Mesenchymal stem cell (in vitro differentiated cells and primary cell): ENCODE measurements around the gene NRG3.

Experiments used
- DNase-seq: peaks from one replicate; pipeline ENCODE4 v3.0.0-alpha.2; 2013
- H2AFZ ChIP-seq: one replicate; pipeline ENCODE4 v1.6.1; 2013; ENCODE audit warnings: low read depth, mild to moderate bottlenecking, control low read depth, inconsistent platforms, low read length, moderate library complexity
- H2AK5ac ChIP-seq: 2 replicates; pipeline ENCODE4 v1.6.1; 2013; ENCODE audit warnings: low read length, moderate library complexity, mild to moderate bottlenecking, inconsistent platforms; ENCODE audit not compliant: severe bottlenecking
- H2BK120ac ChIP-seq: one replicate; pipeline ENCODE4 v1.6.1; 2013; ENCODE audit warnings: low read depth, mild to moderate bottlenecking, inconsistent platforms, low read length, moderate library complexity
- H2BK12ac ChIP-seq, 2 experiments: one replicate each; pipeline ENCODE4 v1.6.1; 2013; ENCODE audit warnings: inconsistent platforms in 2 of 2, low read length in 2 of 2, mild to moderate bottlenecking in 2 of 2, moderate library complexity in 2 of 2, control low read depth in 1 of 2
- H2BK15ac ChIP-seq: one replicate; pipeline ENCODE4 v1.6.1; 2013; ENCODE audit warnings: mild to moderate bottlenecking, low read depth, inconsistent platforms; ENCODE audit not compliant: poor library complexity, severe bottlenecking
- H2BK5ac ChIP-seq: 2 replicates; pipeline ENCODE4 v1.6.1; 2013; ENCODE audit warnings: low read depth, mild to moderate bottlenecking, low read length, control low read depth, inconsistent platforms; ENCODE audit not compliant: poor library complexity, severe bottlenecking
- H3K14ac ChIP-seq, 2 experiments: one replicate each; pipeline ENCODE4 v1.6.1; 2013; ENCODE audit warnings: inconsistent platforms in 2 of 2, low read length in 2 of 2, control low read depth in 1 of 2, mild to moderate bottlenecking in 1 of 2, moderate library complexity in 1 of 2
- H3K18ac ChIP-seq, 2 experiments: one replicate each; pipeline ENCODE4 v1.6.1; 2013; ENCODE audit warnings: inconsistent platforms in 2 of 2, low read length in 2 of 2, control low read depth in 1 of 2, low read depth in 1 of 2, mild to moderate bottlenecking in 1 of 2
- H3K23ac ChIP-seq, 2 experiments: one replicate each; pipeline ENCODE4 v1.6.1; 2013; ENCODE audit warnings: inconsistent platforms in 2 of 2, low read length in 2 of 2, mild to moderate bottlenecking in 2 of 2, moderate library complexity in 2 of 2, control low read depth in 1 of 2
- H3K27ac ChIP-seq: 2 replicates; pipeline ENCODE4 v1.5.1; 2013; ENCODE audit warnings: mild to moderate bottlenecking, moderate library complexity, low read length, control low read depth, inconsistent platforms; ENCODE audit not compliant: poor library complexity, severe bottlenecking
- H3K27me3 ChIP-seq, 2 experiments: 2 replicates each; pipeline versions ENCODE4 v1.6.1 to v1.7.0; 2013; ENCODE audit warnings: low read length in 2 of 2, mild to moderate bottlenecking in 2 of 2, moderate library complexity in 2 of 2, control low read depth in 1 of 2, inconsistent platforms in 1 of 2; ENCODE audit not compliant: control insufficient read depth in 1 of 2, insufficient read depth in 1 of 2
- H3K36me3 ChIP-seq, 2 experiments: 2 replicates each; pipeline versions ENCODE4 v1.6.1 to v1.7.0; 2013; ENCODE audit warnings: low read length in 2 of 2, control low read depth in 1 of 2, inconsistent platforms in 1 of 2, low read depth in 1 of 2, mild to moderate bottlenecking in 1 of 2; ENCODE audit not compliant: insufficient read depth in 2 of 2, control insufficient read depth in 1 of 2
- H3K4ac ChIP-seq, 2 experiments: one replicate each; pipeline ENCODE4 v1.6.1; 2013; ENCODE audit warnings: inconsistent platforms in 2 of 2, low read length in 2 of 2, mild to moderate bottlenecking in 2 of 2, moderate library complexity in 2 of 2, control low read depth in 1 of 2, low read depth in 1 of 2
- H3K4me1 ChIP-seq: 2 replicates; pipeline ENCODE4 v1.6.1; 2013; ENCODE audit warnings: low read depth, low read length, control low read depth; ENCODE audit not compliant: control insufficient read depth, insufficient read depth
- H3K4me2 ChIP-seq: 2 replicates; pipeline ENCODE4 v1.6.1; 2013; ENCODE audit warnings: low read length, mild to moderate bottlenecking, inconsistent platforms; ENCODE audit not compliant: poor library complexity, severe bottlenecking
- H3K4me3 ChIP-seq, 2 experiments: 2 replicates each; pipeline versions ENCODE4 v1.5.1 to v1.7.0; 2013; ENCODE audit warnings: low read length in 2 of 2, mild to moderate bottlenecking in 2 of 2, control low read depth in 1 of 2, low read depth in 1 of 2; ENCODE audit not compliant: insufficient read depth in 1 of 2
- H3K79me1 ChIP-seq: replicated peaks from 2 replicates; pipeline ENCODE4 v1.6.1; 2013; ENCODE audit warnings: mild to moderate bottlenecking, control low read depth, low read length, inconsistent platforms; ENCODE audit not compliant: poor library complexity, severe bottlenecking
- H3K9ac ChIP-seq: 2 replicates; pipeline ENCODE4 v1.7.0; 2013; ENCODE audit warnings: mild to moderate bottlenecking, low read length, moderate library complexity
- H3K9me3 ChIP-seq: 2 replicates; pipeline ENCODE4 v1.7.0; 2013; ENCODE audit warnings: mild to moderate bottlenecking, low read length; ENCODE audit not compliant: control insufficient read depth
- H4K8ac ChIP-seq: one replicate; pipeline ENCODE4 v1.6.1; 2013; ENCODE audit warnings: inconsistent platforms, mild to moderate bottlenecking, low read length, moderate library complexity
- H4K91ac ChIP-seq: one replicate; pipeline ENCODE4 v1.6.1; 2013; ENCODE audit warnings: mild to moderate bottlenecking, low read length, inconsistent platforms
- WGBS: methylation state at CpG from one replicate; pipeline ENCODE4 v1.1.7; 2013; ENCODE audit warnings: mixed read lengths; 5-methylcytosine and 5-hydroxymethylcytosine counted together

NRG3 gene

DNA sequence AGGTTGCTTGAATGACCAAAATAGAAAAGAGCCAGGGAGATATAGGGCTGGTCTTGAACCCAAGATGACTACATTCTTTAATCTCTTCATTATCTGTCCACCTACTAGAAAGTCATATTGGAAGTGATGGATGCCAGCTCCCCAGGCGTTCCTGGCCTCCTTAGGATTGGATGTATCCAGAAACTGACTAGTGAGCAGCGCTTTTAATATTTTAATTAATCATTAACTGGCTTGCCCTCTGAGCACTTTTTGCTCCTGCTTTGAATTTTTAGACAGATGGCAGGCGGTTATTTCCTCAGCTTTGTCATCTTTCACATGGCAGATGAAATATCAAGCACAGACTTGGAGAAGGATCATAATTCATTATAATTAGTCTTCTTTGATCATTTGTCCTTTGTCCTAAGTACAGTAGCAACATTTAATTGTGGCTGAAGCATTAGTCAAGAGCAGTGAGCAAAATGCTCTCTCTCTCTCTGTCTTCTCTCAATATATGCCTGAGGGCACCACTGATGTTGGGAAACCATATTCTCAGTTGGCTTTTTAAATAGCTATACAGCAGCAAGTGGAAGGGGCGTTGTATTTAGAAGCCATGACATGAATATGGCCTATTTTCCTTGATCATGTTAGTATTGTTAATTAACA, 588.0 kb downstream of the NRG3 start:
- H4K8ac ChIP-seq = no peak overlapping the region
- H2AFZ ChIP-seq = no peak overlapping the region
- H3K27me3 ChIP-seq = no peaks in the 10 kb centered on the region
- no peak overlapping the region for H3K14ac ChIP-seq
- H3K36me3 ChIP-seq = no peaks in the 10 kb centered on the region
- 75% methylated on average over 4 of the region's 4 CpGs for WGBS
- H2BK12ac ChIP-seq = no peak overlapping the region
- H3K4me2 ChIP-seq = no peak overlapping the region
- no peak overlapping the region for H3K27ac ChIP-seq
- no peak overlapping the region for H2BK15ac ChIP-seq
- H4K91ac ChIP-seq = no peak overlapping the region
- no peaks in the 10 kb centered on the region for H3K4me1 ChIP-seq
- no peak for DNase-seq
- H3K18ac ChIP-seq = no peak overlapping the region
- H3K23ac ChIP-seq = no peak overlapping the region
- no peaks in the 10 kb centered on the region for H3K79me1 ChIP-seq
- no peak overlapping the region for H3K4ac ChIP-seq
- H3K9ac ChIP-seq = no peak overlapping the region
- H3K4me3 ChIP-seq = no peak overlapping the region
- H2BK120ac ChIP-seq = no peak overlapping the region
- no peak overlapping the region for H2BK5ac ChIP-seq
- no peak overlapping the region for H2AK5ac ChIP-seq
- H3K9me3 ChIP-seq = no peaks in the 10 kb centered on the region

DNA sequence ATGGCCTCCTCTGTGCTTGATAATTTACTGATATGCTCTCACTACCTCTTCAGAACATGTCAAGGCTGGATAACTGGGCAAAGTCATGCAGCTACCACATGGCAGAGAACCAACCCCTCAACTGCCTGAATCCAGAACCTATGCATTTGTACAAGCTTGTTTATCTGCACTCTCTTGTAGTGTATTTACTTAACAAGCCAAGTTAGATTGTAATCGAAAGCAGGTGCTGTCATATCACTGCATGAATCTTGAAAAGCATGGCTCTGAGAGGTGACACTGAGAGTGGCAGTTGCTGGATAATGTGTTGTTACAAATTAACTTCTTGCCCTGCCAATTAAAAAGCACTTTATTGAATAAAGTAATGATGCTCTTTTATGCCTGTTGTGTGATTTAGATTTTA, 588.6 kb downstream of the NRG3 start:
- no peak for DNase-seq
- H4K8ac ChIP-seq = no peak overlapping the region
- H3K18ac ChIP-seq = no peak overlapping the region
- no peaks in the 10 kb centered on the region for H3K27me3 ChIP-seq
- no peak overlapping the region for H3K23ac ChIP-seq
- H2BK5ac ChIP-seq = no peak overlapping the region
- H2AFZ ChIP-seq = no peak overlapping the region
- H2AK5ac ChIP-seq = no peak overlapping the region
- no peak overlapping the region for H4K91ac ChIP-seq
- no peak overlapping the region for H2BK120ac ChIP-seq
- H3K4me2 ChIP-seq = no peak overlapping the region
- H2BK15ac ChIP-seq = no peak overlapping the region
- no peak overlapping the region for H3K4me3 ChIP-seq
- no peaks in the 10 kb centered on the region for H3K9me3 ChIP-seq
- no peaks in the 10 kb centered on the region for H3K36me3 ChIP-seq
- no peak overlapping the region for H3K4ac ChIP-seq
- no peak overlapping the region for H3K27ac ChIP-seq
- no peak overlapping the region for H3K9ac ChIP-seq
- H2BK12ac ChIP-seq = no peak overlapping the region
- H3K79me1 ChIP-seq = no peaks in the 10 kb centered on the region
- no peak overlapping the region for H3K14ac ChIP-seq
- WGBS = 83% methylated on average over 1 of the region's 1 CpG
- H3K4me1 ChIP-seq = no peaks in the 10 kb centered on the region

DNA sequence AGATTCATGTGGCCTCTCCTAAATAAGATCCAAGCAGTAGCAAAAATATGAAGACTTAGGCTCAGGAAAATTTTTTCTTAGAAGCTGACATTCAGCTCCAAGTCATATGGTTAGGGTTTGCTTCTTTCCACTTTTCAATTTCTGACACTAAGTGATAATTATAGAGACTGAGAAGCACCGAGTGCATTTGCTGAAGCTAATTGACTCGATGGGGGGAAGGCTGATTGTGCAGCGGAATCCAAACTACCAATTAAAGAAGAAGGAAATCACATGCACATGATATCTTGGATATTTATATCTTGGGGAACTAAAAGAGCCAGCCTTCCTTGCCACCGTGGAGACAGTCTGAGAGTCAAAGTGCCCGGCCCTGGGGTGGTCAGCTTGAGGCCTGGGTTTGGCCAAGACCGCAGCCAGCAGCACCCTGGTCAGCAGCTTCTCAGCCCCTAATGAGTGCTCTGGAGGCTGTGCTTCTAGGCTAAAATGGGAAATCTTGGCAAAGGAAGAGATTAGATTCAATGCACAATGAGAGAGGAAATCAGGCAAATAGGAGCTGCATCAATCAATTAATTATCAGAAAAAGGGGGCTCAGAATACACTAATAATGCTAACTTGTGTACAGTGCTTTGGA, 589.3 kb downstream of the NRG3 start:
- H3K4me2 ChIP-seq = no peak overlapping the region
- H3K36me3 ChIP-seq = no peaks in the 10 kb centered on the region
- H4K8ac ChIP-seq = no peak overlapping the region
- H3K79me1 ChIP-seq = no peaks in the 10 kb centered on the region
- H3K4me3 ChIP-seq = no peak overlapping the region
- H4K91ac ChIP-seq = no peak overlapping the region
- H2BK12ac ChIP-seq = no peak overlapping the region
- H2AK5ac ChIP-seq = no peak overlapping the region
- no peaks in the 10 kb centered on the region for H3K9me3 ChIP-seq
- H2BK120ac ChIP-seq = no peak overlapping the region
- H3K18ac ChIP-seq = no peak overlapping the region
- no peak overlapping the region for H2AFZ ChIP-seq
- no peak overlapping the region for H2BK15ac ChIP-seq
- H3K14ac ChIP-seq = no peak overlapping the region
- no peaks in the 10 kb centered on the region for H3K4me1 ChIP-seq
- no peak overlapping the region for H2BK5ac ChIP-seq
- no peak for DNase-seq
- no peak overlapping the region for H3K23ac ChIP-seq
- H3K27ac ChIP-seq = no peak overlapping the region
- H3K9ac ChIP-seq = no peak overlapping the region
- H3K4ac ChIP-seq = no peak overlapping the region
- 85% methylated on average over 3 of the region's 6 CpGs for WGBS
- H3K27me3 ChIP-seq = no peaks in the 10 kb centered on the region

- 38% methylated on average over 5 of the region's 5 CpGs for WGBS
- H3K23ac ChIP-seq = no peak overlapping the region
- H3K4ac ChIP-seq = no peak overlapping the region
These were observed 590.0 kb downstream of the NRG3 start for GRCh38 chr10:82464966-82465365.

More at GRCh38 chr10:82464966-82465365, 590.0 kb downstream of the NRG3 start:
- Histone ChIP-seq H3K36me3 (no peaks in the 10 kb centered on the region), H4K8ac (no peak overlapping the region), H3K79me1 (no peaks in the 10 kb centered on the region), H3K9ac (no peak overlapping the region), H2BK5ac (no peak overlapping the region), H3K4me3 (no peak overlapping the region), H3K4me1 (no peaks in the 10 kb centered on the region), H4K91ac (no peak overlapping the region), H2AK5ac (no peak overlapping the region), H3K14ac (no peak overlapping the region), H2BK12ac (no peak overlapping the region), H2BK15ac (no peak overlapping the region), H2BK120ac (no peak overlapping the region), H3K27ac (no peak overlapping the region), H3K4me2 (no peak overlapping the region), H3K9me3 (no peaks in the 10 kb centered on the region), H3K27me3 (no peaks in the 10 kb centered on the region), H3K18ac (no peak overlapping the region), H2AFZ (no peak overlapping the region)
- no peak for DNase-seq
